ENCODE measurements around the gene GRAMD2A. TPM values are rescaled to one million over a fixed set of nuclear protein-coding genes. Genes with fewer than 3 reads are reported as not detected.

GRAMD2A gene
- total RNA-seq, 3 donors from 2014 or later (not counting 1 experiment from before 2014, with no cell fraction given), result not detected

DNA sequence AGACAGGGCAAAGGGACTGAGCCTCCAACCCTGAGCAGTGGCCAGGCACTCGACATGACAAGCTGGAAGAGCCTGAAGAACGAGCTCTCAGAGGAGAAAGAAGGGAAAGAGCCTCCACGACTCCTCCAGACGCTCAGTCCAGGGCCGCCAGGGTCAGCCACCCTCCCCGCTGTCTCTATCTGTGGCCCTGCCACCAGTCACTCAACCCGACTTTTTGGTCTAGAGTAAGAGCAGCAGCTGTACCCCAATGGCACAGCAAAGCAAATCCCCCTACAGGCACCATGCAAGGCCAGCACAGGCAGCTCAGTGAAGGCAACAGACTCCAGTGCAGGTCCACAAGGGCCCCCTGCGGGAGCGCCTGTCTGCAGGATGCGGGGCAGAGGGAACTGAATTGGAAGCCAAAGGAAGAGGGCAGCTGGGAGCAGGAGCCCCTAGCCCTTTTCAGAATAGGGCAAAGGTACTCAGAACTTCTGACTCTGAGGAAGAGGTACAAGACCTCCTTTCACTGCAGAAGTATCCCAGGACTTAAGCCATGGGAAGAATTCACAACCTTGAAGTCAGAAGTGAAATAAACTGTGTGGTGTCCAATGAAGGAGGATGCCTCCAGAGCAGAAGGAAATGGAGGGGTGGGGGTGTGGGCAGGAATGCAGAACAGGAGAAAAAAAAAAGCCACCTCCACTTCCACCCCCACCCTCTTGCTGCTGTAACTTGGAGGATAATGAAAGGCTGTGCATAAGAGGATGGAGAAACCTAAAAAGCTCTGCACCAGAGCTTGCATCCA is 8.5 kb upstream of the GRAMD2A start:
- Mint-ChIP-seq H3K4me1 (no peaks in the 10 kb centered on the region), H3K9me3 (no peaks in the 10 kb centered on the region), H3K36me3 (peaks cover 15% of the 10 kb centered on the region), H3K27ac (no peak overlapping the region), H3K27me3 (ENCODE audit: low read depth in 2 of 2) (no peaks in the 10 kb centered on the region), H3K4me3 (no peak overlapping the region)
- H3K27me3 ChIP-seq (ENCODE audit: control insufficient read depth, insufficient read depth, low read length), result no peaks in the 10 kb centered on the region
- no peak for DNase-seq
- no peaks in the 10 kb centered on the region for H3K9me3 ChIP-seq (ENCODE audit: control insufficient read depth, insufficient read depth, low read length)
- ATAC-seq, result no peak
- no peaks in the 10 kb centered on the region for H3K4me1 ChIP-seq (ENCODE audit: control insufficient read depth, insufficient read depth, low read length)
- no peak overlapping the region for H3K4me3 ChIP-seq (ENCODE audit: low read length)
- TF ChIP-seq, protein P1, sequence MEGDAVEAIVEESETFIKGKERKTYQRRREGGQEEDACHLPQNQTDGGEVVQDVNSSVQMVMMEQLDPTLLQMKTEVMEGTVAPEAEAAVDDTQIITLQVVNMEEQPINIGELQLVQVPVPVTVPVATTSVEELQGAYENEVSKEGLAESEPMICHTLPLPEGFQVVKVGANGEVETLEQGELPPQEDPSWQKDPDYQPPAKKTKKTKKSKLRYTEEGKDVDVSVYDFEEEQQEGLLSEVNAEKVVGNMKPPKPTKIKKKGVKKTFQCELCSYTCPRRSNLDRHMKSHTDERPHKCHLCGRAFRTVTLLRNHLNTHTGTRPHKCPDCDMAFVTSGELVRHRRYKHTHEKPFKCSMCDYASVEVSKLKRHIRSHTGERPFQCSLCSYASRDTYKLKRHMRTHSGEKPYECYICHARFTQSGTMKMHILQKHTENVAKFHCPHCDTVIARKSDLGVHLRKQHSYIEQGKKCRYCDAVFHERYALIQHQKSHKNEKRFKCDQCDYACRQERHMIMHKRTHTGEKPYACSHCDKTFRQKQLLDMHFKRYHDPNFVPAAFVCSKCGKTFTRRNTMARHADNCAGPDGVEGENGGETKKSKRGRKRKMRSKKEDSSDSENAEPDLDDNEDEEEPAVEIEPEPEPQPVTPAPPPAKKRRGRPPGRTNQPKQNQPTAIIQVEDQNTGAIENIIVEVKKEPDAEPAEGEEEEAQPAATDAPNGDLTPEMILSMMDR (IDR thresholded peaks at IDR 0.05), result no peak
- H3K27ac ChIP-seq (ENCODE audit: low read length), result no peak overlapping the region
- peaks cover 93% of the 10 kb centered on the region for H3K36me3 ChIP-seq (ENCODE audit: control insufficient read depth, insufficient read depth, low read length)
- intact Hi-C loops (cut with micrococcal nuclease), result no loop called here
- WGBS (ENCODE audit: insufficient coverage), result 98% methylated on average over 10 of the region's 10 CpGs

DNA sequence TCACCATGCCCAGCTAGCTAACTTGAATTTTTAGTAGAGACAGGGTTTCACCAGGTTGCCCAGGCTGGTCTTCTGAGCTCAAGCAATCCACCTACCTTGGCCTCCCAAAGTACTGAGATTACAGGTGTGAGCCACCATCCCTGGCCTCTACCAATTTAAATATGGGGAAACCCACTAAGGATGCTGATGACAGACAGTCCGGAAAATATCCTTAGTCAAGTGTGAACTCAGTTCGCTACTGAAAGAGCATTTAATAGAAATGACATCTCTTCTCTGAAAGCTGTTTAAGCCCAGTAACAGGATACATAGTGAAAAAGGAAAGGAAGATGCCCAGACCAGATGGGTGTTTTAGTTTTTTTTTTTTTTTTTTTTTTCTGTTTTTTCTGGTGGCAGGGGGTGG is 7.7 kb upstream of the GRAMD2A start:
- H3K36me3 Mint-ChIP-seq, result peaks cover 9% of the 10 kb centered on the region

DNA sequence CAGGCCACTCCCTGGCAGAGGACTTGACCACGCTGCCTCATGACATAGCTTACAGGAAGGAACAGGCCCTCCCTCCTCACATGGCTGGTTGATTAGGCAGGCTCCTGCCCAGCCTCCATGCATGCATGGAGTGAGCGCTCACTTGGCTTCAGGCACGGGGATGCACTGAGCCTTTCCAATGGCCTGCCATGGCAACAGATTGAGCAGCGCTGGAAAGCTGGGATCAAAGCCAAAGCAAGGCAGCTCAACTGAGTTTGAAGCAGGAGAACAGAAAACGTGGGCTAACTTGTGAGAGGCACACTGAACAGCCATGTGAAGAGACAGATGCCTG is 5.9 kb upstream of the GRAMD2A start:
- TF ChIP-seq, protein P1 (IDR thresholded peaks at IDR 0.05), result no peak
- Histone ChIP-seq H3K27me3 (ENCODE audit: control insufficient read depth, insufficient read depth, low read length) (no peaks in the 10 kb centered on the region), H3K36me3 (ENCODE audit: control insufficient read depth, insufficient read depth, low read length) (peaks cover 97% of the 10 kb centered on the region), H3K9me3 (ENCODE audit: control insufficient read depth, insufficient read depth, low read length) (no peaks in the 10 kb centered on the region), H3K4me1 (ENCODE audit: control insufficient read depth, insufficient read depth, low read length) (no peaks in the 10 kb centered on the region), H3K4me3 (ENCODE audit: low read length) (no peak overlapping the region), H3K27ac (ENCODE audit: low read length) (no peak overlapping the region)
- 90% methylated on average over 5 of the region's 5 CpGs for WGBS (ENCODE audit: insufficient coverage)
- Mint-ChIP-seq H3K9me3 (no peaks in the 10 kb centered on the region), H3K4me1 (no peaks in the 10 kb centered on the region), H3K27ac (no peak overlapping the region), H3K36me3 (peaks cover 7% of the 10 kb centered on the region), H3K27me3 (ENCODE audit: low read depth in 2 of 2) (no peaks in the 10 kb centered on the region), H3K4me3 (no peak overlapping the region)
- no peak for ATAC-seq
- intact Hi-C loops (cut with micrococcal nuclease), result no loop called here
- DNase-seq, result no peak

More for the DNA sequence above, 7.7 kb upstream of the GRAMD2A start:
- TF ChIP-seq, protein P1 (IDR thresholded peaks at IDR 0.05), result no peak
- Mint-ChIP-seq H3K4me3 (no peak overlapping the region), H3K9me3 (no peaks in the 10 kb centered on the region), H3K4me1 (no peaks in the 10 kb centered on the region), H3K27ac (no peak overlapping the region), H3K27me3 (ENCODE audit: low read depth in 2 of 2) (no peaks in the 10 kb centered on the region)
- no peak for DNase-seq
- Histone ChIP-seq H3K4me1 (ENCODE audit: control insufficient read depth, insufficient read depth, low read length) (no peaks in the 10 kb centered on the region), H3K27ac (ENCODE audit: low read length) (no peak overlapping the region), H3K9me3 (ENCODE audit: control insufficient read depth, insufficient read depth, low read length) (no peaks in the 10 kb centered on the region), H3K36me3 (ENCODE audit: control insufficient read depth, insufficient read depth, low read length) (peaks cover 97% of the 10 kb centered on the region), H3K27me3 (ENCODE audit: control insufficient read depth, insufficient read depth, low read length) (no peaks in the 10 kb centered on the region), H3K4me3 (ENCODE audit: low read length) (no peak overlapping the region)
- intact Hi-C loops (cut with micrococcal nuclease), result no loop called here
- 94% methylated on average over 2 of the region's 2 CpGs for WGBS (ENCODE audit: insufficient coverage)
- ATAC-seq, result no peak
